ENCODE data around the gene CSHL1.
A peak's percentile ranks its signal among the peaks of the same experiment; 100 is the strongest.
"Not testable (repeated sequence)": the region's sequence is repeated elsewhere in the genome, so short reads cannot be mapped to it uniquely, and the experiment has no call there.

The CSHL1 gene

GRCh38 chr17:63919311-63919723 is 8.3 kb upstream of the CSHL1 start:
- H3K27ac ChIP-seq (ENCODE audit: poor library complexity, severe bottlenecking) = no peak overlapping the region
- H3K36me3 ChIP-seq (ENCODE audit: low read depth) = no peaks in the 10 kb centered on the region
- ATAC-seq (ENCODE audit: low read depth) (peak; percentile 77; the same call in 2 of the 3 replicates), DNase-seq (ENCODE audit: low spot score) (no peak)
- H3K9me3 ChIP-seq (ENCODE audit: severe bottlenecking) = no peaks in the 10 kb centered on the region
- no peaks in the 10 kb centered on the region for H3K4me1 ChIP-seq (ENCODE audit: insufficient read depth, poor library complexity, severe bottlenecking)
- no peak overlapping the region for H3K4me3 ChIP-seq (ENCODE audit: severe bottlenecking)
- TF ChIP-seq, protein P1, sequence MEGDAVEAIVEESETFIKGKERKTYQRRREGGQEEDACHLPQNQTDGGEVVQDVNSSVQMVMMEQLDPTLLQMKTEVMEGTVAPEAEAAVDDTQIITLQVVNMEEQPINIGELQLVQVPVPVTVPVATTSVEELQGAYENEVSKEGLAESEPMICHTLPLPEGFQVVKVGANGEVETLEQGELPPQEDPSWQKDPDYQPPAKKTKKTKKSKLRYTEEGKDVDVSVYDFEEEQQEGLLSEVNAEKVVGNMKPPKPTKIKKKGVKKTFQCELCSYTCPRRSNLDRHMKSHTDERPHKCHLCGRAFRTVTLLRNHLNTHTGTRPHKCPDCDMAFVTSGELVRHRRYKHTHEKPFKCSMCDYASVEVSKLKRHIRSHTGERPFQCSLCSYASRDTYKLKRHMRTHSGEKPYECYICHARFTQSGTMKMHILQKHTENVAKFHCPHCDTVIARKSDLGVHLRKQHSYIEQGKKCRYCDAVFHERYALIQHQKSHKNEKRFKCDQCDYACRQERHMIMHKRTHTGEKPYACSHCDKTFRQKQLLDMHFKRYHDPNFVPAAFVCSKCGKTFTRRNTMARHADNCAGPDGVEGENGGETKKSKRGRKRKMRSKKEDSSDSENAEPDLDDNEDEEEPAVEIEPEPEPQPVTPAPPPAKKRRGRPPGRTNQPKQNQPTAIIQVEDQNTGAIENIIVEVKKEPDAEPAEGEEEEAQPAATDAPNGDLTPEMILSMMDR (IDR thresholded peaks at IDR 0.05; ENCODE audit: poor library complexity, severe bottlenecking) = peak; percentile 86
- peaks cover 2% of the 10 kb centered on the region for H3K27me3 ChIP-seq (ENCODE audit: insufficient read depth, poor library complexity, severe bottlenecking)

GRCh38 chr17:63918789-63919305 is 7.8 kb upstream of the CSHL1 start, which contains the start of gene GH1:
Gene GH1 (minus strand): TSS chr17:63918839. CDS start chr17:63918776, 63 bp downstream.
- H3K27me3 ChIP-seq (ENCODE audit: insufficient read depth, poor library complexity, severe bottlenecking); DNase-seq (ENCODE audit: low spot score); H3K4me3 ChIP-seq (ENCODE audit: severe bottlenecking); ATAC-seq (ENCODE audit: low read depth); H3K9me3 ChIP-seq (ENCODE audit: severe bottlenecking); H3K4me1 ChIP-seq (ENCODE audit: insufficient read depth, poor library complexity, severe bottlenecking); H3K36me3 ChIP-seq (ENCODE audit: low read depth); H3K27ac ChIP-seq (ENCODE audit: poor library complexity, severe bottlenecking): not testable (repeated sequence)

DNA sequence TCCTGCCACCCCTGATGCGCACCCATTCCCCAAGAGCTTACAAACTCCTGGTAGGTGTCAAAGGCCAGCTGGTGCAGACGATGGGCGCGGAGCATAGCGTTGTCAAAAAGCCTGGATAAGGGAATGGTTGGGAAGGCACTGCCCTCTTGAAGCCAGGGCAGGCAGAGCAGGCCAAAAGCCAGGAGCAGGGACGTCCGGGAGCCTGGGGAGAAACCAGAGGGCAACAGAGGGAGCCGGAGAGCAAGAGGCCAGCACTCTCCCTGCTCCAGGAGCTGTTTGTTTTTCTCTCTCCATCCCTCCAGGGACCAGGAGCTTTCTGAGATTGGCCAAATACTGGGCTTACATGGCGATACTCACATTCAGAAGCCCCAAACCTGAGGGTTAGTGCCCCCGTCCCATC is 7.2 kb upstream of the CSHL1 start:
- Histone ChIP-seq H3K36me3 (ENCODE audit: low read depth) (no peaks in the 10 kb centered on the region), H3K27me3 (ENCODE audit: insufficient read depth, poor library complexity, severe bottlenecking) (peaks cover 2% of the 10 kb centered on the region), H3K27ac (ENCODE audit: poor library complexity, severe bottlenecking) (no peak overlapping the region), H3K9me3 (ENCODE audit: severe bottlenecking) (no peaks in the 10 kb centered on the region), H3K4me3 (ENCODE audit: severe bottlenecking) (no peak overlapping the region), H3K4me1 (ENCODE audit: insufficient read depth, poor library complexity, severe bottlenecking) (no peaks in the 10 kb centered on the region)
- TF ChIP-seq, protein P1 (IDR thresholded peaks at IDR 0.05; ENCODE audit: poor library complexity, severe bottlenecking) = no peak
- ATAC-seq (ENCODE audit: low read depth) (no peak), DNase-seq (ENCODE audit: low spot score) (no peak)

- H3K4me1 ChIP-seq (ENCODE audit: insufficient read depth, poor library complexity, severe bottlenecking) = no peaks in the 10 kb centered on the region
- H3K27ac ChIP-seq (ENCODE audit: poor library complexity, severe bottlenecking) = no peak overlapping the region
- no peak overlapping the region for H3K4me3 ChIP-seq (ENCODE audit: severe bottlenecking)
- peaks cover 2% of the 10 kb centered on the region for H3K27me3 ChIP-seq (ENCODE audit: insufficient read depth, poor library complexity, severe bottlenecking)
- ATAC-seq (ENCODE audit: low read depth) = no peak
- TF ChIP-seq, protein P1 (IDR thresholded peaks at IDR 0.05; ENCODE audit: poor library complexity, severe bottlenecking) = no peak
- H3K9me3 ChIP-seq (ENCODE audit: severe bottlenecking) = no peaks in the 10 kb centered on the region
- DNase-seq (ENCODE audit: low spot score) = no peak
- H3K36me3 ChIP-seq (ENCODE audit: low read depth) = no peaks in the 10 kb centered on the region
Observed at GRCh38 chr17:63917646-63918045, 6.6 kb upstream of the CSHL1 start.

- not testable (repeated sequence) for H3K27ac ChIP-seq (ENCODE audit: poor library complexity, severe bottlenecking); H3K4me3 ChIP-seq (ENCODE audit: severe bottlenecking); H3K27me3 ChIP-seq (ENCODE audit: insufficient read depth, poor library complexity, severe bottlenecking); DNase-seq (ENCODE audit: low spot score); ATAC-seq (ENCODE audit: low read depth); H3K36me3 ChIP-seq (ENCODE audit: low read depth); H3K4me1 ChIP-seq (ENCODE audit: insufficient read depth, poor library complexity, severe bottlenecking); H3K9me3 ChIP-seq (ENCODE audit: severe bottlenecking)
Observed at GRCh38 chr17:63917206-63917605, 6.1 kb upstream of the CSHL1 start.

DNA sequence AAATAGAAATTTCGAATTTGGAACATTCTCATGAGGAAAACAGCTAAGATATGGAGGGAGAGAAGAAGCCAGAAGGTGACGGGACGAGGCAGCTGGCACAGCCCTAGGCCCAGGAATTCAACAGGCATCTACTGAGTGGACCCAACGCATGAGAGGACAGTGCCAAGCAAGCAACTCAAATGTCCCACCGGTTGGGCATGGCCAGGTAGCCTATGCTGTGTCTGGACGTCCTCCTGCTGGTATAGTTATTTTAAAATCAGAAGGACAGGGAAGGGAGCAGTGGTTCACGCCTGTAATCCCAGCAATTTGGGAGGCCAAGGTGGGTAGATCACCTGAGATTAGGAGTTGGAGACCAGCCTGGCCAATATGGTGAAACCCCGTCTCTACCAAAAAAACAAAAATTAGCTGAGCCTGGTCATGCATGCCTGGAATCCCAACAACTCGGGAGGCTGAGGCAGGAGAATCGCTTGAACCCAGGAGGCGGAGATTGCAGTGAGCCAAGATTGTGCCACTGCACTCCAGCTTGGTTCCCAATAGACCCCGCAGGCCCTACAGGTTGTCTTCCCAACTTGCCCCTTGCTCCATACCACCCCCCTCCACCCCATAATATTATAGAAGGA is 5.6 kb upstream of the CSHL1 start:
- no peak overlapping the region for H3K27ac ChIP-seq (ENCODE audit: poor library complexity, severe bottlenecking)
- peaks cover 2% of the 10 kb centered on the region for H3K27me3 ChIP-seq (ENCODE audit: insufficient read depth, poor library complexity, severe bottlenecking)
- H3K36me3 ChIP-seq (ENCODE audit: low read depth) = no peaks in the 10 kb centered on the region
- no peaks in the 10 kb centered on the region for H3K4me1 ChIP-seq (ENCODE audit: insufficient read depth, poor library complexity, severe bottlenecking)
- DNase-seq (ENCODE audit: low spot score) = peak; percentile 4
- TF ChIP-seq, protein P1 (IDR thresholded peaks at IDR 0.05; ENCODE audit: poor library complexity, severe bottlenecking) = no peak
- H3K9me3 ChIP-seq (ENCODE audit: severe bottlenecking) = no peaks in the 10 kb centered on the region
- no peak overlapping the region for H3K4me3 ChIP-seq (ENCODE audit: severe bottlenecking)
- ATAC-seq (ENCODE audit: low read depth) = no peak

DNA sequence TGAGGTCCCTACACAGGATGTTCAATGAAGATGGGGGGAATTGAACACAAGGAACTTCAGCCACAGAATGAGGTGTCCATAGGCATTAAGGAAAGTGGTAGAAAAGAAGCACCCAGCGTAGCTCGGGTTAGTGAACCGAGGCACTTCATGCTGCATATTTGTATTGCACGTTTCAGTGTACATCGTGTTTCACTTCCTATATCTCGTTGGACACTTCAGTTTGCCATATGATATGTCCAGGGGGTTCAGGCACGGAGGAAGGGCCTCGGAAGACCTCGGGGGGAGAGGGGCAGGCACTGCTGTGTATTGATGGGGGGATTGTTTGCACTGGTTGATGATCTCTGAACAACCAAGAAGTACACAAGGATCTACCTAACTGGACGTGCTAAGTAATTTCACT is 4.7 kb upstream of the CSHL1 start:
- not testable (repeated sequence) for H3K4me1 ChIP-seq (ENCODE audit: insufficient read depth, poor library complexity, severe bottlenecking); ATAC-seq (ENCODE audit: low read depth)

More for the DNA sequence above, 4.7 kb upstream of the CSHL1 start:
- not testable (repeated sequence) for H3K27me3 ChIP-seq (ENCODE audit: insufficient read depth, poor library complexity, severe bottlenecking); H3K27ac ChIP-seq (ENCODE audit: poor library complexity, severe bottlenecking); DNase-seq (ENCODE audit: low spot score); H3K36me3 ChIP-seq (ENCODE audit: low read depth); H3K9me3 ChIP-seq (ENCODE audit: severe bottlenecking); H3K4me3 ChIP-seq (ENCODE audit: severe bottlenecking)
